ENCODE measurements around the gene STEAP4.

GRCh38 chr7:88226201-88226600 is 80.5 kb downstream of the STEAP4 start:
- TF ChIP-seq NR2F2 (IDR thresholded peaks at IDR 0.05) (no peak), CTCF (IDR thresholded peaks at IDR 0.05; ENCODE audit: low read depth, low read length, missing input control) (no peak), TAF1 (conservative IDR thresholded peaks at IDR 0.05) (no peak), HNF4A (conservative IDR thresholded peaks at IDR 0.05) (peak in 1 of 2 donors; percentile 27), REST (IDR thresholded peaks at IDR 0.05) (no peak), ATF3 (IDR thresholded peaks at IDR 0.05) (no peak), EGR1 (IDR thresholded peaks at IDR 0.05; ENCODE audit: low read depth in 2 of 2) (no peak), JUND (IDR thresholded peaks at IDR 0.05) (no peak), MAX (IDR thresholded peaks at IDR 0.05) (no peak), SP1 (IDR thresholded peaks at IDR 0.05) (no peak), YY1 (IDR thresholded peaks at IDR 0.05) (no peak), RAD21 (IDR thresholded peaks at IDR 0.05) (no peak)

Measured in liver (tissue), 3 donors.